GM19324 (cell line): ENCODE data around the gene FCGR3B.
"Not testable (repeated sequence)": the region's sequence is repeated elsewhere in the genome, so short reads cannot be mapped to it uniquely, and the experiment has no call there.

Experiments
- ATAC-seq: cut with Tn5 transposase; IDR thresholded peaks from one replicate; pipeline ENCODE4 v1.9.1; 2021; ENCODE audit warnings: mild to moderate bottlenecking, moderate library complexity; ENCODE audit not compliant: unreplicated experiment, low FRiP score

FCGR3B gene

DNA sequence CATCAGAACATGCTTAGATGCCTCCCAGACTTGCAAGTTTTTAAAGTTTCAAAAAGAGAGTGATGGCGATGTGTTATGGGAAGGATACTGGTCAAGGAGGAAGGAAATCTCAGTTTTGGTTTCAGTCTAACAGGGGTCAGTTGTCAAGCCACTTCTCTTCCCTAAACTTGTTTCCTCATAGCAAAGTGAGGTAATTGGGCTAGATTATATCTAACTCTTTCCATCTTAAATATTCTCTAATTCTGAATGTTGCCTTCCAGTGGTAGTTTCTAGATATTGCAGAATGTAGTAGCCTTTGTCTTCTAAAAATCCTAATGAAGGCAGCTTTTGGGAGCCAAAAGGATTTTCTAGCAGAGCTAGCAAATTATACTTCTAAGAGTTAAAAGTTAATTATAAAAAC lies 11.7 kb upstream of the FCGR3B start:
- not testable (repeated sequence) for ATAC-seq

DNA sequence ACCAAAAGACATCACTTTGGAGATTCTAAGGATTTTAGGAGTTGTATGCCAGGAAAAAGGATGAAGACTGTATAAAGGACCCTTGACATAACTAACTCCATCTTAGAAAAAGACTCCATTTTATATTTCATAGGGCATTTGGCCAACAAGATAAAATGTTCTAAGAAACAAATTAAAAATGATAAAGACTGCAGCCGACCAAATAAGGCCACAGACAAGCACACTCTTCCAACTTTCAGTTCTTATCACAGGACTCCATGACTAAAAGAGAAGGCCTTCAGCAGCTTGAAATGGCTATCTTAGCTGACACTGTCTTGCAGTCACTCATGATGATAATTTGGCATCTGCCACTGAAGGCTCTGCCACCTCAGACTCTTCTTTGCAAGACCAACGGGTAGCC lies 8.2 kb upstream of the FCGR3B start:
- ATAC-seq, result not testable (repeated sequence)

DNA sequence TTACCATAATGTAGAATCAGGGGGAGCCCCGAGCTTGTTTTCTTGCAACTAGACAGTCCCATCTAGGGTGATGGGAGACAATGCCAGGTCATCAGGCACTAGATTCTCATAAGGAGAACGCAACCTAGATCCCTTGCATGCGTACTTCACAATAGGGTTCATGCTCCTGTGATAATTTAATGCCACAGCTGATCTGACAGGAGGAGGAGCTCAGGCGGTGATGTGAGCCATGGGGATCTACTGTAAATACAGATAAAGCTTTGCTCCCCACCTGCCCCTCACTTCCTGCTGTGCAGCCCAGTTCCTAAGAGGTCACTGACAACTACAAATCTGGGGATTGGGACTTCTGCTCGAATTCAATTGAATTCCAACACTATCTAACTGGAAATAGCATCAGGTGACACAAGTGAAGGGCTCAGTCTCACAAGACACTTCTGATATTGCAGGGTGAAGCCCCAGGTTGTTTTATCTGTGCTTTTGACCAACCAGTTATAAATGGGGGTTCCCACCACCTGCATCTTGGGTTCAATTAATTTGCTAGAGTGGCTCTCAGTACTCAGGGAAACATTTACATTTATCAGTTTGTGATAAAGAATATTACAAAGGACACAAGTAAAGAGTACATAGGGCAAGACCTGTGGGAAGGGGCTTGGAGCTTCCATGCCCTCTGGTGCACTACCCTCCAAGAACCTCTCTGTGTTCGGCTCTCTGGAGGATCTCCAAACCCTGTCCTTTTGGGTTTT lies 7.4 kb upstream of the FCGR3B start:
- not testable (repeated sequence) for ATAC-seq

DNA sequence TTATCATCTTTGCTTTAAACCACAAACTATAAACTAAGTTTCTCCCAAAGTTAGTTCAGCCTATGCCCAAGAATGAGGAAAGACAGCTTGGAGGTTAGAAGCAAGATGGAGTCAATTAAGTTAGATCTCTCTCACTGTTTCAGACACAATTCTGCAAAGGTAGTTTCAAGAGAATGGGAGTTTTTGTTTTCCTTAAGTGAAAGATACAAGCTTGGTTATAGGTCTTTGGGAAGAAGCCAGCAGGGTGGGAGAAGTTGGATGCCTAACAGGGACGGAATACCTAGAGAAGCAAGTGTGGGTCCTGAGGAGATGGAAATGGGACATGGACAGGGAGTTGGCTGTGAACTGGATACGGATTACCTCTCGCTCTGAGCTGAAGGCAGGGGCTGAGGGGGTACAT lies 6.0 kb upstream of the FCGR3B start:
- ATAC-seq, result not testable (repeated sequence)

DNA sequence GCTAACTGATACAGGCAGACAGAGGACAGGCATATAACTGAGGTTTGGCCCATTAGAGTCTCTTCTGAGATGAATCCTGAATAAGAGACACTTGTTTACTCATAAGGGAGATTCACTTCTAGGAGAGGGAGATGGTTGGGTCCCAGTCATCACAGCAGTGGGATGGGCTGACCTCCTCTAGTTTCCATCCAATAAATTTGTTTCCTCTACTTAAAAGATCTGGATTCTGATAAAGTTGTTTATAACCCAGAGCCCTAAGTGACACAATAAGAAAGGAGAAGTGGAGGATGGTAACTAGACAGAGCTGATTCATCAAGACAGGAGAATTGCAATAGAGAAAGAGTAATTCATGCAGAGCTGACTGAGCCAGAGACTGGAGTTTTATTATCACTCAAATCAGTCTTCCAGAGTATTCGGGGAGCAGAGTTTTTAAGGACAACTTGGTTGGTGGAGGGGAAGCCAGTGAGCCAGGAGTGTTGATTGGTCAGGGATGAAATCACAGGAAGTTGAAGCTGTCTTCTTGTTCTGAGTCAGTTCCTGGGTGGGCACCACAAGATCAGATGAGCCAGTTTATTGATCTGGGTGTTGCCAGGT lies 5.3 kb upstream of the FCGR3B start:
- not testable (repeated sequence) for ATAC-seq

DNA sequence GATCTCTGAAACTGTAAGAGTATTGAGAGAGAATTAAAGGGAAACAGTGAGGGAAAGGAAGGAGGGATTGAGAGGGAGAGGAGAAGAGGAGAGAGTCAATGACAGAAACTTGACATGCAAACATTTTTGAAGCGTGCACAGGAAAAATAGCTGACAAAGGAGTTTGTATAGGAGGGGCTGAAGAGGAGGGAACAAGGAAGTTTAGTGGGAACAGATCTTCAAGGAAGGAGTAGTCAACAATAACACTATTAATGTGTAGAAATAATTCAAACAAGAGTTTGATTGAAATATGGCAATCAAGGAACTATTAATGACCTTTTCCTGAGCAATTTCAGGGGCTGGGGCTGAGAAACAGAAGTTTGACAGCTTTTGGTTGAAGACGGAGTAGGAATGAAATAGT lies 4.0 kb upstream of the FCGR3B start:
- ATAC-seq, result not testable (repeated sequence)

DNA sequence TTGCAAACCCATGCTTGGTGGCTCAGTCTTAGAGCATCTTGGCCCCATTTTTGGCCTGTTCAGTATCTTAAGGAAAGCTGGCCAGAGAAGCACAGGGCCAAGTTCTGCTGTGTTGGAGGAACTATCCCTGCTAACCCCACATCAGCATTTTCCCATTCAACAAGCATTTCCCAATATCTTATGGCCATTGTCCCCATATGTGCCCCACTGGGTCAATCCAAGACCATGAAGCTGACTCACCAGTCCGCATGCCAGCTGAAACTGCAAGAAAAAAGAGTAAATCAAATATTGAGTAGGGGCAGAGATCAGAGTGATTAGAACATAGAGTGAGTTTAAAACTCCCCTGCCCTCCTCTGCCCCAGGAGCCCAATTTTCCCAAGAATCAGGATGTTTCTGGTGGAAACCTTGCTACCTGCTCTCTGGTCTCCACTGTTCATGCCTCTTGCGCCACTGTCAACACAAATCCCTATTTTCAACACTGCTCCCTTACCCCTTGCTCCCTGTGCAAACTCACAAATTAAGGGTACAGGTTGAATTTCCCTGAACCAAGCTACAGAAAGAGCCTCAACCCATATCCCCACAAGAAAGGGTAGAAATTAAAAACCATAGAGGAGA lies 741 bp downstream of the FCGR3B start:
- ATAC-seq, result not testable (repeated sequence)

DNA sequence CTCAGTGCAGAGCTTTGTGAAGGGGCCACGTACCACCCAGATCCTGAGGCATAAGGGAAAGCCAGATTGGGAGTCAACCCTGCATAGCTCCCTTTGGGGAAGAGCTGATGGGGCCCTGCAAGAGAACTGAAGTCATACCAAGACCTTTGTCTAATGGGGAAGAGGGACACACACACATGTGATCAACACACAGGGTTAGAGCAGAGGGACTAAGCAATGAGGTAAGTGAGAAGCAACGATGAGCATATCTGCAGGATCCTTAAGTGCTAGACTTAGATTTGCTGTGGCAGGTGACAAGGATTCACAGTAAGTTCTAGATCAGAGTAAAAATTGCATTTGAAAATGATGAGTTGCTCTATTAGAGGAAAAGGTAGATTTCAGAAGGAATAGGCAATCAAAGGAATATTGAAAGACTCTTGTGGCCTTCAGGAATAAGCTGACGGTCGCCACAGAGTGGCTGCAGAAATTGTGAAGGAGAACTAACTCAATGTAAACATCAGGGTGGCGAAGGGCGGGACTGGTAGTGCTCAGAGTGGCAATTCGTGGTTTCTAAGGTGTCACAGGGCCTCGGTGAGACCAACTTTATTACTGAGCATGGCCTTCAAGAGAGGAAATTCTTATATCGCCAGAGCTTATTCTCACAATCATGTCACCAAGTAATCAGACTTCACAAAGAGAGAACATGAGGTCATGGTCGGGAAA lies 4.4 kb downstream of the FCGR3B start:
- not testable (repeated sequence) for ATAC-seq

DNA sequence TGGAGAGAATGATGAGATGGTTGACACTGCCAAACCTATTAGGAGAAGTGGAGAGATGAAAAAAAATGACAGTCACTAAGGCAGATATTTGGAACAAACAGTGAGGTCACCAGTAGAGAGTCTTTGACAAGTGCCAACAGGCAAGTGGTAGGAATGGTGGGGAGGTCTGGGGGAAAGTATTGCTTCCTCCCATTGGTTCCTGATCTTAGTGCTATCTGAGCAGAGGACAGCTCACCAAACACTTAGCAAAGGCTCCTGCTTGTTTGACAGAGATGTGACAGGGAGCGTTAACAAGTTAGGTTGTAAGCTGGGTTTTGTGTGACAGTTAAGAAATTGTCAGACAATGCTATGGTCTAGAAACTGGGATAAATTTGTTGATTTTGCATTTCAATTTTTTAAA lies 6.4 kb downstream of the FCGR3B start:
- not testable (repeated sequence) for ATAC-seq

DNA sequence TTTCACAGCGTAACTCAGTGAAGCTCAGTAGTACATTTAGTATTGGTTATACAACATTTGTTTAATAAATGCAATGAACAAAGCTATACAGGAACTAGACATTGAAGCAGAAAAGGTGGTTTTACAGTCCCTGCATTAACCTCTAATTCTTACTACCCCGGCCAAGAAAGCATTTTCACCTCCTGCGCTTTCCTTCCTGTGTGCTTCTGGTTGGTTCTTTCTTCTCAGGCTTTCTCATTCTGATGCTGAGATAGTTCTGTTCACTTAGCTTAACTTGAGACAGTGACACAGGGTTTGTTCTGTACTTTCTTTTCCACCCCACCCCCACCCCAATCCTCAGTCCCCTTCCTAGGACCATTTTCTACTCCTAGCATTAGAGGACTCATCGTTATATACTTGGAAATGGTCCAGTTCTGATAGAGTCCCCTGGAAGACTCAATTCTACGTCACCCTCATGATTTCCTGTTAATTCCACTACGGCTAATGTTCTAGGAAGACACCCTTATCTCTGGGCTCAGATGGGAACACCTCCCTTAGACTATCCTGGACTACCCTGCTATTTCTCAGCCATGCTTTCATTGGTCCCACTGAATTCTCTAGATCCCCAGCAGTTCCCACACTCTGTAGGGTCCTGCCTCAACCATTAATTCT lies 7.5 kb downstream of the FCGR3B start:
- ATAC-seq, result not testable (repeated sequence)

DNA sequence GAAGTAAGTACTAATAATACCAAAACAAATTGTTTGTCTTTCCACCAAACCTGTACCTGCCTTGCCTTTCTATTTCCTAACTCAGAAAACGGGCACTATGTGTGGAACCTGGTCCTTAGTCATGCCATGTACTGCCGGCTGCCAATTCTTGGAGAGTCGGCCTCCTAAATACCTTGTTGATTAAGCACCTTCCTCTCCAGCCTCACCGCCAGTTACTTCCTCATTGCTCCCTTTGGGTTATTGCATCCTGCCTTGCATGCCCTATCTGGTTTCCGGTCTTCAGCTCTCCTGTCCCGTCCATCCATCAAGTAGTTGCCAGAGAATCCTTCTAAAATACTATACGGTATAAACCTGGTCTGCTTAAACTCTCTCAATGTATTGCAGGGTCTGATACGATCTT lies 8.9 kb downstream of the FCGR3B start:
- ATAC-seq, result peak; percentile 28

DNA sequence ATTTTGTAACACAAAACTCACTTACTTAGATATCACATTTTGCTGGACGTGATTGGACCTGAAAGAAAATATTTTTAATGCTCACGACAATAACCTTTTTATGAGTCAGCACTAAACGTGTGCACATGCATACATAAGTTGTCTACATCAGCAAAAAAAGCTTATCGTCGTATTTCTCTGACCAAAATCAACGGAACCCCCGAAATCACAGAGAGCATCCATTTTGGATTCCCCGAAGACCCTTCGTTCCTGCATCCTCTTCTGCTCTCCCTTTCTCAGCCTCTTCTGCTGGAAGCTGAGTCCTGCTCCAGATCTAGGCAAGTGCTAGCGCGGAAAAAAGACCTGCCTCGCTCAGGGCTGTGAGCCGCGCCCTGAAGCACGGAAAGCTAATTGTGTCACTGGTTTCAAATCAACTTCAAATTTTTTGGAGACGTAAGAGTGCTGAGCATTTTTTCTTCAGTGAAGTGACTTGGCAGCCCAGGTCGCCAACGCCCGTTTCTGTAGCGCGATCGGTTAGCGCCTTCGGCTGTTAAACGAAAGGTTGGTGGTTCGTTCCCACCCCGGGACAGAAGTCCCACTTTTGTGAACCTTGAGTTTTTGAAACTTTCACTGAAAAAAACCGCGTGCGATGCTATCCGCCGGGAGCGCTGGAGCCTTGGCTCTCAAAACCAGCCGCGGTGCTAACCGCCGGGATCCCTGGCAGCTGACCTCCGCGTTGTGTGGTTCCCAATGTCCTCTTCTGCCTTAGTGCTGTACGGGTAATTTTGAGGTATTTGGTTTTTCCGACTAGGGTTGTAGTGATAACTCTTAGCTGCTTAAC lies 9.6 kb downstream of the FCGR3B start:
- ATAC-seq, result peak; percentile 34

DNA sequence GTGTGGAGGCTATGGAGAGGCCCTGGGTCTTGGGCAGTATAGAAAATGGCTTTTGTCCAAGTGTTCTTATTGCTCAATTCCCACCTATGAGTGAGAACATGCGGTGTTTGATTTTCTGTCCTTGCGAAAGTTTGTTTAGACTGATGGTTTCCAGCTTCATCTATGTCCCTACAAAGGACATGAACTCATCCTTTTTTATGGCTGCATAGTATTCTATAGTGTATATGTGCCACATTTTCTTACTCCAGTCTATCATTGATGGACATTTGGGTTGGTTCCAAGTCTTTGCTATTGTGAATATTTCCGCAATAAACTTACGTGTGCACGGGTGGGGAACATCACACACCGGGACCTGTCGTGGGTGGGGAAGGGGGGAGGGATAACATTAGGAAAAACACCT lies 10.6 kb downstream of the FCGR3B start:
- ATAC-seq, result not testable (repeated sequence)

DNA sequence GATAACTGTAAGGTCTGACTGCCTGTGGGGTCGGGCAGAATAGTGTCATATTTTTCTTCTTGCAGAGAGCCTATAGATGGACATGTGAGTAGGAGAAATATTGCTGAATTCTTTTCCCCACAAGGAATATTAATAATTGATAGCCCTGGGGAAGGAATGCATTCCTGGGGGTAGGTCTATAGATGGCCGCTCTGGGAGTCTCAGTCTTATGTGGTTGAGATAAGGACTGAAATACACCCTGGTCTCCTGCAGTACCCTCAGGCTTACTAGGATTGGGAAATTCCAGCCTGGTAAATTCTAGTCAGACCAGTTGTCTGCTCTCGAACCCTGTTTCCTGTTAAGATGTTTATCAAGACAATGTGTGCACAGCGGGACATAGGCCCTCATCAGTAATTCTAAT lies 12.5 kb downstream of the FCGR3B start:
- ATAC-seq, result not testable (repeated sequence)

DNA sequence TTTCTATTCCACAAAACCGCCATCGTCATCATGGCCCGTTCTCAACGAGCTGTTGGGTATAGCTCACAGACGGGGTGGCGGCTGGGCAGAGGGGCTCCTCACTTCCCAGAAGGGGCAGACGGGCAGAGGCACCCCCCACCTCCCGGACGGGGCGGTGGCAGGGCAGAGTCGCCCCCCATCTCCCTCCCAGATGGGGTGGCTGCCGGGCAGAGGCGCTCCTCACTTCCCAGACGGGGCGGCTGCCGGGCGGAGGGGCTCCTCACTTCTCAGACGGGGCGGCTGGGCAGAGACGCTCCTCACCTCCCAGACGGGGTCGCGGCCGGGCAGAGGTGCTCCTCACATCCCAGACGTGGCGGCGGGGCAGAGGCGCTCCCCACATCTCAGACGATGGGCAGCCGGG lies 14.6 kb downstream of the FCGR3B start:
- not testable (repeated sequence) for ATAC-seq

DNA sequence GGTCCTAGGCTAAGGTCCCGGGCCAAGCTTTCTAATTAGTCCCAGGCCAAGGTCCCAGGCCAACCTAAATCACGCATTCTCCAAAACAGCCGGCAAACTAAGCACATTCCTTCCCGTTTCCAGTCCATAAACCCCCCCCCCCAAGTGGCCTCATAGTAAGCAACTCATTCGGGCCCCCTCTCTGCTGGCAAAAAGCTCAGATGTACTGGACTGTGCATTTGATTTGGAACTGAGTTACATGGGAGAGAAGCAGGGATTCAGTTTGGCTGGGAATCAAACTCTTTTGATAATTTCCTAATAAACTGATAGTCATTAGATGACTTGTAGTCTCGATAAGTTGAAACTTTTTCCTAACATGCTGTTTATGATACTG lies 17.8 kb downstream of the FCGR3B start:
- ATAC-seq, result not testable (repeated sequence)

DNA sequence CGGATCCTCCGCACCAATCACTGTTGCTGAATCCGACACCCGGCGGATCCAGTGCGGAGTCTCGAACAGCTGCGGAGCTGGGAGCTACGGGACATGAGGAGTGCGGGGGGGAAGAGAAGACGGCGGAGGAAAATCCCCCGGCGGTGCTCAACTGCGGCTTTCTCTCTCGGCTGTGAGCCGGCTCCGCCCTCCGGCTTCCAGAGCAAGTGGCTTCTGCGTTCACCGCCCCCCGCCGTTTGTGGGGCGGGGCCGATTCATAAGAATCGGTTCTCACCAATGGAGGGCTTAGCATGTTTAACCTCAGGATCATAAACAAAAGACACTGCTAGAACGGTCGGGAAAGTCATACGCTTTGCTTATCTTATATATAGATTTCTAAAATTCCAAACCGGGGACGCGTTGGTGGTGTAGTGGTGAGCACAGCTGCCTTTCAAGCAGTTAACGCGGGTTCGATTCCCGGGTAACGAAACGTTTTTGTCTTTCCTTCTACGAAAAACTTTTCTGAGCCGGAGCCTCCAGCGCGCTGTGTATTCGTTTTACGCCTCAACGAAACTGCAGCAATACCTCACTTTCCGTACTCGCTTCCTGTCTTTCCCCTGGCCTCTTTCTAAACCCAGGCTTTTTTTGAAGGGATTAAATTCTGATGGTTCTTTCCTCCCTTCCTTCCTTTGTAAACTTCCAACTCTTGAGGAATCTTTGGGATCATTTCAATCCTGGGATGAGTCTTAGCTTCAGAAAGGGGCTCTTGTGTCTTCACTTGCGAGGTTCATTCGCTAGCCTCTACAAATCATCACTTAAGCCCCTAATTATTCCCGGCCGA lies 18.4 kb downstream of the FCGR3B start:
- peak; percentile 86 for ATAC-seq

DNA sequence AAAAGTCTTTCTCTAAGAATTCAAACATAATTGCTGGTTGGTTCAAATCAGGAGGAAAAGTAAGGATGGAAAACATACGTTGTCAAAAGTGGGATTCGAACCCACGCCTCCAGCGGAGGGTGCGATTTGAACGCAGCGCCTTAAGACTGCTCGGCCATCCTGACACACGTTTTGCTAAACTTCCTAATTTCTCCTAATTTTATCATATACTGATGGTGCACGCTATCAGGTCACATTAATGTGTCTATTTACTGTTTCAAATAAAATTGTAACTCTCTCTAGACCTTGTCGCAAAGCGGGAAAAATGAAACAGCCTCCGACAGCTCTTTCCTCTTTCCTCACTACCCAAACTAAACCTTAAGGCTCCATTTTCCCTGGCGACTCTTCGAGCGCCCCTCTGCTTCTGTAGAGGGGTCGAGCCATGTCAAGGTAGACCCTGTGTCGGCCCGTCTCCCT lies 19.1 kb downstream of the FCGR3B start:
- not testable (repeated sequence) for ATAC-seq

DNA sequence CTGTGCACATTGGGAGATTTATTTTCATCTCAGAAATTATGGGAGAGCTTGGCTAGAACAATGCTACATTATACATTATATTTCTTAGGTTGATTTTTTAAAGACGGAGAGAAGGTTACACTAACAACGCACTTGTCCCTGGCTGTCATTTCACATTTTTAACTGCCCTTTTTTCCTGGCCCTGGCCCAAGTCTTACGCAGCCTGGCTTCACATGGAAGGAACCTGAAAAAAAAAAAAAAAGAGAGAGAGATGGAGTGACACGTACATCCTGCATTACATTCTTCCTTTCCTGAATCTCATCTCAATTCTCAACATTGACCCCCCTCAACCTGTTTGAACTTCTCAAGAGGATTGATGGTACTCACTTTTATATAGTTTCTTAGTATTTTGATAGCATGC lies 20.8 kb downstream of the FCGR3B start:
- ATAC-seq, result not testable (repeated sequence)
